Stimulated activated CD8-positive, alpha-beta memory T cell treated with anti-CD3 and anti-CD28 coated beads, Interleukin-7, amount 100 ng/mL, for 24 hours (primary cell): ENCODE measurements around the gene PCNX2.
A peak's percentile ranks its signal among the peaks of the same experiment; 100 is the strongest.

Source experiments
- DNase-seq: peaks from one replicate; pipeline ENCODE4 v3.0.0-alpha.2; 2020; ENCODE audit warnings: low read depth

The PCNX2 gene

DNA sequence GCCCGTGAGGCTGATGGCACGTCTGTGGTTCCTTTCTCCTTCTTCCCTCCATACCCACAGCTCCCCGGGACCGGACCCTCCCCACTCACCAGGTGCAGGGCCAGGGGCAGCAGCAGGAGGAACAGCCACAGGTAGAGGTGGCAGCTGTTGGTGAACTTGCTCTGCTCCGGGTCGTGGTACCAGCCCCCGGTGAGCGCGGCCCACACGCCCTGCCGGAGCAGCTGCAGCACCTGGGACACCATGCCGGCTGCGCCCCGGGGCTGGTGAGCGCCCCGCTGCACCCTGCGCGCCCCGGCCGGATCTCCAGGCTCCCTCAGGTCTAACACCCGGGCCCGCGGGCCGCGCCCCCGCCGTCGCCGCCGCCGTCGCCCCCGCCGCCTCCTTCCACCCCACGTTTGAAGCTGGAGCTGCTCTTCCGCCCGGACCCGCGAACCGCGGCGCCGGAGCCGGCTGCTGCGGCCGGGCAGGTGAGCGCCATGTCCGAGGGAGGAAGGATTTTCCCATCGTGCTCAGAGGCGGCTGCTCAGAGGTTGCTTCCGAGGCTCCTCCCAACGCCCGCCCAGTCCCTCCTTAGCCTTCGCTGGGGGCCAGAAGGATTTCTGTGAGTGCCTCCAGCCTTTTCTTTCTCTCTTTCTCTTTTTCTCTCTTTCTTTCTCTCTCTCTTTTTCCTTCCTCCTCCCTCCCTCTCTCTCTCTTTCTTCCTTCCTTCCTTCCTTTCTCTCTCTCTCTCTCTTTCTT is at the start of gene PCNX2:
TSS of gene PCNX2 (minus strand) at position 489 of the 738 bp plus-strand sequence. CDS start at position 242, 247 bp downstream.
- DNase-seq, result peak; percentile 41

DNA sequence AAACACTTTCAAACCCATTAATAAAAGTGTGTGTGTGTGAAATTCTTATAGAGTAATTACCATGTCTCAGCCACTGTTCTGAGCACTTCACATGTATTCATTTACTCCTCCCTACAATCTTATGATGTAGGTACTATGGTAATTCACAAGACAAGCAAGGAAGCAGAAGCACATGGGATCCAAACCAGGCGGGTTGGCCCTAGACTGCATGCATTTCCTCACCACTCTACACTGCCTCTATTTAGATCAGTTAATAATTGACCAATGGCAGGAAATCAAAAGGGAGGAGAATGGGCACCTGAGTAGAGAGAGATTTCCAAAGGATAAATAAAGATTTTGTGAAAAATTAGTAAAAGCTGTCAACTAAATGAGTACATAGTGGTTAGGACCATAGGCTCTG is 47.7 kb upstream of the PCNX2 start:
- DNase-seq, result no peak

GRCh38 chr1:233342086-233342485 is 46.6 kb upstream of the PCNX2 start:
- DNase-seq, result no peak

- DNase-seq, result no peak
Observed at GRCh38 chr1:233340966-233341516, 45.5 kb upstream of the PCNX2 start.

GRCh38 chr1:233340031-233340555 is 44.6 kb upstream of the PCNX2 start:
- DNase-seq, result no peak

DNA sequence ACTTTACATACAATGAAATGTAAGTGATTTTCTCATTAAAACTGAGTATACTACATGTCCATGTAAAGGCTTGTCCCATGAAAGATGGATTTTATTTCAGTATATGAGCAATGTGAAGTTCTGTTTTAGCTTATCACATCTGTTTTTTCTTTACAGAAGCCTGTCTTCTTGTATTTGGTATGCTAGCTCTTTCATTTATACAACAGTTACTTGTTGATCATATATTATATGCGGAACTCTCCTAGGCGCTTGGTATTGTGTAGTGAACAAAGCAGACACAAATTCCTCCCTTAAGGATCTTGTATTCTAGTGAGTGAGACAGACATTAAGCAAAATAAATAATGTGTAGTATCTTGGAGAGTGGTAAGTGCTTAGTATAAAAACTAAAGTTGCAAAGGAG is 42.6 kb upstream of the PCNX2 start:
- no peak for DNase-seq

- DNase-seq, result no peak
Observed at GRCh38 chr1:233337505-233337904, 42.0 kb upstream of the PCNX2 start.

DNA sequence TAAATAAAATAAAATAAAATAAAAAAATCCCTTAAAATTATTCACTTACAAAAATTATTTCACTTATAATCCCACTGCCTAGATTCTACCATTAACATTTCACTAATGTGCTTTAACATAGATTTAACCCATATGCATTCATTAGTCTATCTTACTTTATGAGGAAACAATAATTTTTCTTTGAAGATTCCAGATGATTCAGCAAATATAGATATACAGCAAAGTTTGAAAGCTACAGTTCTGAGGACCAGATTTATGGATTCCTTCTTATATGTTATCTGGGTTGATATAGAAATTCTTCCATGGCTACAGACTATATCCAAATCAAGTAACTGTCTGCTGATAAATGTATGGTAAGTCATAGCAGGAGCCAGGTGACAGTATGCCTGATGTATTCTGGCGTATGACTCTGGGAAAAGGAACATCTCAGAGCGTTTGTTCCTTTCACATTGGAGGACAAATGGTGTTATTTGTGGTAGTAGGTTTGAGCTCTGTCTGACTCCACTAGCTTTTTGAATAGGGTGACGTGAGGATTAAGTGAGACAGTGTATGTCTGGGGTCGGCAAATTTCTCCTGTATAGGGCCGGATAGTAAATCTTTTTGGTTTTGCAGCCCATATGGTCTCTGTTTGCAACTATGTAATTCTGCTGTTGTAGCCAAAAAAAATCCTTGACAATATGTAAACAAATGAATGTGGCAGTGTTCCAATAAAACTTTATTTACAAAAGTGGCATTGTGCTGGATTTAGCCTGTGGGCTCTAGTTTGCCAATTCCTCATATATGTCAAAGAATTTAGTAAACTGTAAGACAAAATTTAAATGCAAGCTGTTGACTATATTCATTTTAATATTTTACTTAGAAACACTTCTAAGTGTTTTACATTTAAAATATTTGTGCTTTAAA is 41.3 kb upstream of the PCNX2 start:
- no peak for DNase-seq

DNA sequence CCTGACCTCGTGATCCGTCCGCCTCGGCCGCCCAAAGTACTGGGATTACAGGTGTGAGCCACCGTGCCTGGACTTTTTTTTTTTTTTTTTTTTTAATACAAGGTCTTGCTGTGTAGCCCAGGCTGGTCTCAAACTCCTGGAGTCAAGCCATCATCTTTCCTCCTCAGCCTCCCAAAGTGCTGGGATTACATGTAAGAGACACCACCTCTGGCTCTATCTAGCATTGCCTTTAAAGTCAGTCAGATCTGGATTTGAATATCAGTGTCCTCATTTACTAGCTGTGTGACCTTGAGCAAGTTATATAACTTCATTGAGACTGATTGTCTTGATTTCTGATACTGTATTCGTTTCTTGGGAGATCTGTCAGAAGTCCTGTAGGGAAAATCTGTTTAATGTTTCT is 38.6 kb upstream of the PCNX2 start:
- DNase-seq, result no peak

- no peak for DNase-seq
Observed at GRCh38 chr1:233333086-233333485, 37.6 kb upstream of the PCNX2 start.

GRCh38 chr1:233331676-233332519 is 36.4 kb upstream of the PCNX2 start:
- DNase-seq, result no peak

DNA sequence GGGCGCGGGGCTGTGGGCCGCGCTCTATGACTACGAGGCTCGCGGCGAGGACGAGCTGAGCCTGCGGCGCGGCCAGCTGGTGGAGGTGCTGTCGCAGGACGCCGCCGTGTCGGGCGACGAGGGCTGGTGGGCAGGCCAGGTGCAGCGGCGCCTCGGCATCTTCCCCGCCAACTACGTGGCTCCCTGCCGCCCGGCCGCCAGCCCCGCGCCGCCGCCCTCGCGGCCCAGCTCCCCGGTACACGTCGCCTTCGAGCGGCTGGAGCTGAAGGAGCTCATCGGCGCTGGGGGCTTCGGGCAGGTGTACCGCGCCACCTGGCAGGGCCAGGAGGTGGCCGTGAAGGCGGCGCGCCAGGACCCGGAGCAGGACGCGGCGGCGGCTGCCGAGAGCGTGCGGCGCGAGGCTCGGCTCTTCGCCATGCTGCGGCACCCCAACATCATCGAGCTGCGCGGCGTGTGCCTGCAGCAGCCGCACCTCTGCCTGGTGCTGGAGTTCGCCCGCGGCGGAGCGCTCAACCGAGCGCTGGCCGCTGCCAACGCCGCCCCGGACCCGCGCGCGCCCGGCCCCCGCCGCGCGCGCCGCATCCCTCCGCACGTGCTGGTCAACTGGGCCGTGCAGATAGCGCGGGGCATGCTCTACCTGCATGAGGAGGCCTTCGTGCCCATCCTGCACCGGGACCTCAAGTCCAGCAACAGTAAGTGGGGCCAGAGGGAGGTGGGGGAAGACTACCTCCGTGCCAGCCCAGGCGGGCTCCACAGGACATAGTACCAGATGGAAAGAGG is 32.8 kb upstream of the PCNX2 start:
- DNase-seq, result no peak

DNA sequence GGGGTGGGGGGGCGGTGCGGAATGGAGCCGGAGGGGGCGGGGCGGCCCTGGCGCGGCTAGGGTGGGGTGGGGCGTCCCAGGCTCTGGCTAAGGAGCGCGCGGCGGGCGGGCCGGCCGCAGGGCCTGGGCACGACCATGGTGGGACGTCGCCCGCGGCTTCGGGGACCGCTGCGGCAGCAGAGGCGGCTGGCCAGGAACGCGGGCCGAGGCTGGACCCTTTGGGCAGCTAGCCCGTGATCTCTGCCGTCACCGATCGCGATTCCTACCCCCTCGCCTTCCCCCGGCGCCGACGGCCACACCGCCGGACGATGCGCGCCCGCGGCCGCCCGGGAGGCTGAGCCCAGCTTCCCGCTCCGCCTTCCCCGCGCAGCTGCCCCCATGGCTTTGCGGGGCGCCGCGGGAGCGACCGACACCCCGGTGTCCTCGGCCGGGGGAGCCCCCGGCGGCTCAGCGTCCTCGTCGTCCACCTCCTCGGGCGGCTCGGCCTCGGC is 32.2 kb upstream of the PCNX2 start, which contains the start of gene MAP3K21:
TSS of gene MAP3K21 (plus strand) at position 74 of the 491 bp plus-strand sequence. CDS start at position 379, 305 bp downstream.
- no peak for DNase-seq

DNA sequence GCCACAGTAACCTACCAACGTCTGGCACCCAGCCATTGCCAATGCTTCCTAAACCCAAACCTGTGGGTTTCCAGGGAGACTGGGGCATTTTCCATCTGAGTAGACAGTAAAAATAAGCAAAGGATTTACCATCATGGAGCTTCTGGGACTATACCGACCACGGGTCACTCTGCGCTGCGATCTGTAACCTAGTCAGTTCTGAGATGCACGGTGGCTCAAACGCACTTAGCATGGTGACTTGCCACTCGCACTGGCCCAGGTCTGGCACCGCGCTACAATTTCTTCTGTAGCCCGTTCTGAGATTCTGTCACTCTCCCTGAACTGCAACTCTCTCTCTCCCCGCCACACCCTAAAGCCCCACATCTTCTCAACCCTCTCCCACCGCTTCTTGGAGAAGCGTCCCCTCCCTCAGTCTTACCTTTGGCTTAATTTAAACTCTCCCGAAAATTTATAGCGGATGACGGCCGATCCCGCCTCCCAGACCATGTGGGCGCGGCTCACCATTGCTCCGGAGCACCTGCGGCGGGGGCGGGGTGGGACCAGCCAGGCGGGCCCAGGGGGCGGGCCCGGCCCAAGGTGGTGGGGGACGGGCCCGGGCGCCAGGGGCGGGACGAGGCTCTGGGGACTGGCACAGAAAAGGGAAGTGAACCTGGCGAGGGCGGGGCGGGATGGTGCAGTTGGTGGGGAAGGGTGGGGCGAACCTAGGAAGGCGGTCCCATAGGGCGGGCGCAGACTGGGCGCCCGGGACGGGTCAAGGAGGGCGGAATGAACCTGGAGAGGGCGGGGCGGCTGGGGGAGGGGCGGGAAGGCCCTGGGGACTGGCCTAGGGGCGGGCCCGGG is 31.5 kb upstream of the PCNX2 start:
- peak; percentile 68 for DNase-seq

- no peak for DNase-seq
Observed at GRCh38 chr1:233326319-233326718, 30.8 kb upstream of the PCNX2 start.

DNA sequence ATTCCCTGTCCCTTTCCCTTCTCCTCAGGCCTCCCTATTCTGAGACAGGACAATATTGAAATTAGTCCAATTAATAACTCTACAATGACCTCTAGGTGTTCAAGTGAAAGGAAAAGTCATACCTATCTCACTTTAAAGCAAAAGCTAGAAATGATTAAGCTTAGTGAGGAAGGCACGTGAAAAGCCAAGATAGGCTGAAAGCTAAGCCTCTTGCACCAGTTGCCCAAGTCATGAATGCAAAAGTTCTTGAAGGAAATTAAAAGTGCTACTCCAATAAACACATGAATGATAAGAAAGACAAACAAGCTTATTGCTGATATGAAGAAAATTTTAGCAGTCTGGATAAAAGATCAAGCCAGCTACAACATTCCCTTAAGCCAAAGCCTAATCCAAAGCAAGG is 28.2 kb upstream of the PCNX2 start:
- DNase-seq, result no peak

- no peak for DNase-seq
Observed at GRCh38 chr1:233320023-233320422, 24.5 kb upstream of the PCNX2 start.

GRCh38 chr1:233319272-233319671 is 23.7 kb upstream of the PCNX2 start:
- no peak for DNase-seq

DNA sequence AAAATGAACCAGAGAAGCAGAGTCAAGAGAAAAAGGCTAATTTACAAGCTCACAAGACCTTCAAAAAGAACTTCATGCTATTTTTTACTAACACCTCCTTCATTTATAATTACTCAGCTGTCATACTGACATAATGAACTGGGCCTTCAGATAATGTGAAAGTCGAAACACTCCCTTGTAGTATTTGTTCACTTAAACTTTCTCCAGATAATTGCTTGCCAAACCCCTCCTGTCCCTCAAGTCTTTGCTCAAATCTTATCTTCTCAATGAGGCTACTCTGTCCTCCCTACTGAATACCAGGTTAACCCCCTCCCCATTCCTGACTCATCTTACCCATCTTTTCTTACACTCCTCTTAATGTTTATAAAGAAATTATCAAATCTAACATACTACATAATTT is 20.9 kb upstream of the PCNX2 start:
- no peak for DNase-seq
